HepG2 (cell line): ENCODE results near the gene NOTUM. TPM values are rescaled to one million over a fixed set of nuclear protein-coding genes. Genes with fewer than 3 reads are reported as not detected.
A peak's percentile ranks its signal among the peaks of the same experiment; 100 is the strongest.

ENCODE experiments used
- KDM1A ChIP-seq: IDR thresholded peaks from 2 replicates; pipeline ENCODE4 v1.6.1; 2016; ENCODE audit warnings: missing compliant biosample characterization
- MTF1 ChIP-seq: sonication (generic); formaldehyde crosslinking; IDR thresholded peaks from 2 replicates; pipeline ENCODE4 v1.5.0; 2020; ENCODE audit warnings: missing genetic modification reagents
- SATB2 ChIP-seq: sonication (generic); formaldehyde crosslinking; IDR thresholded peaks from 2 replicates; pipeline ENCODE4 v1.5.0; 2020; ENCODE audit warnings: missing genetic modification reagents
- SOX13 ChIP-seq, 3 experiments: fragments of 450-650 bp in 1 of 3; sonication (generic) in 1 of 3; formaldehyde crosslinking in 1 of 3; IDR thresholded peaks in 2 of 3; conservative IDR thresholded peaks in 1 of 3; 2 replicates each; pipeline versions ENCODE4 v1.5.0 to v1.6.1; 2016 to 2020; ENCODE audit warnings: antibody characterized with exemption in 1 of 3, mild to moderate bottlenecking in 1 of 3, missing compliant biosample characterization in 1 of 3, missing genetic modification reagents in 1 of 3, moderate library complexity in 1 of 3
- TBL1XR1 ChIP-seq: fragments of 150-350 bp; IDR thresholded peaks from 2 replicates; pipeline ENCODE4 v1.6.1; 2014; ENCODE audit warnings: borderline replicate concordance, low read length; ENCODE audit not compliant: partially characterized antibody
- TOPORS ChIP-seq: sonication (generic); formaldehyde crosslinking; IDR thresholded peaks from 2 replicates; pipeline ENCODE4 v1.8.0; 2023; ENCODE audit warnings: mild to moderate bottlenecking, missing genetic modification reagents
- ZFP41 ChIP-seq: sonication (generic); formaldehyde crosslinking; IDR thresholded peaks from 2 replicates; pipeline ENCODE4 v1.4.0; 2020; ENCODE audit warnings: mild to moderate bottlenecking, missing genetic modification reagents, borderline replicate concordance
- ZNF121 ChIP-seq: sonication (generic); formaldehyde crosslinking; IDR thresholded peaks from 2 replicates; pipeline ENCODE4 v1.5.0; 2020; ENCODE audit warnings: mild to moderate bottlenecking, missing genetic modification reagents
- ZNF501 ChIP-seq: sonication (generic); formaldehyde crosslinking; IDR thresholded peaks from 2 replicates; pipeline ENCODE4 v1.5.1; 2020; ENCODE audit warnings: mild to moderate bottlenecking, moderate library complexity, missing genetic modification reagents
- ZNF589 ChIP-seq: sonication (generic); formaldehyde crosslinking; conservative IDR thresholded peaks from 2 replicates; pipeline ENCODE4 v1.8.0; 2022; ENCODE audit warnings: mild to moderate bottlenecking, moderate library complexity, missing genetic modification reagents
- polyA plus RNA-seq, 8 experiments: library from polyadenylated mRNA; depleted of rRNA in 3 of 8; stranded (reverse) in 7 of 8; unstranded in 1 of 8; fragments of >200 nt; fragmentation: Illumina TruSeq in 4 of 8; extraction: Trizol in 4 of 8; gene quantifications; 2 replicates each; pipeline versions ENCODE4 v1.2.1 to v1.2.3, GENCODE V29; 2011 to 2016; ENCODE audit warnings: low read depth in 4 of 8, missing spikeins in 1 of 8, mixed read lengths in 1 of 8; ENCODE audit not compliant: insufficient read depth in 1 of 8
- total RNA-seq, 5 experiments: library from RNA; depleted of rRNA; stranded (reverse); fragments of >200 nt; fragmentation: Illumina TruSeq; extraction: Trizol; gene quantifications; 2 replicates each; pipeline ENCODE4 v1.2.3, GENCODE V29; 2016; ENCODE audit warnings: low read depth in 1 of 5
- TF ChIP-seq, protein P1 (sequence below): sonication (generic); formaldehyde crosslinking; IDR thresholded peaks from 2 replicates; pipeline ENCODE4 v1.5.0; 2020; ENCODE audit warnings: mild to moderate bottlenecking, missing genetic modification reagents, moderate library complexity
- TF ChIP-seq, protein P2 (sequence below): sonication (generic); formaldehyde crosslinking; IDR thresholded peaks from 2 replicates; pipeline ENCODE4 v1.5.0; 2020; ENCODE audit warnings: mild to moderate bottlenecking, missing genetic modification reagents
- TF ChIP-seq, protein P3 (sequence below): sonication (generic); formaldehyde crosslinking; IDR thresholded peaks from 2 replicates; pipeline ENCODE4 v1.8.1; 2023; ENCODE audit warnings: missing genetic modification reagents, mild to moderate bottlenecking, borderline replicate concordance
- TF ChIP-seq, protein P4 (sequence below), 2 experiments: sonication (generic) in 1 of 2; formaldehyde crosslinking in 1 of 2; IDR thresholded peaks; 2 replicates each; pipeline versions ENCODE4 v1.4.0 to v1.6.1; 2016 to 2020; ENCODE audit warnings: borderline replicate concordance in 1 of 2, low read depth in 1 of 2, mild to moderate bottlenecking in 1 of 2, missing genetic modification reagents in 1 of 2

The NOTUM gene
- total and polyA plus RNA-seq, 2 of the 13 experiments (the other 11 are each of a cell fraction or from before 2014, with no cell fraction given): 150 to 160 TPM

DNA sequence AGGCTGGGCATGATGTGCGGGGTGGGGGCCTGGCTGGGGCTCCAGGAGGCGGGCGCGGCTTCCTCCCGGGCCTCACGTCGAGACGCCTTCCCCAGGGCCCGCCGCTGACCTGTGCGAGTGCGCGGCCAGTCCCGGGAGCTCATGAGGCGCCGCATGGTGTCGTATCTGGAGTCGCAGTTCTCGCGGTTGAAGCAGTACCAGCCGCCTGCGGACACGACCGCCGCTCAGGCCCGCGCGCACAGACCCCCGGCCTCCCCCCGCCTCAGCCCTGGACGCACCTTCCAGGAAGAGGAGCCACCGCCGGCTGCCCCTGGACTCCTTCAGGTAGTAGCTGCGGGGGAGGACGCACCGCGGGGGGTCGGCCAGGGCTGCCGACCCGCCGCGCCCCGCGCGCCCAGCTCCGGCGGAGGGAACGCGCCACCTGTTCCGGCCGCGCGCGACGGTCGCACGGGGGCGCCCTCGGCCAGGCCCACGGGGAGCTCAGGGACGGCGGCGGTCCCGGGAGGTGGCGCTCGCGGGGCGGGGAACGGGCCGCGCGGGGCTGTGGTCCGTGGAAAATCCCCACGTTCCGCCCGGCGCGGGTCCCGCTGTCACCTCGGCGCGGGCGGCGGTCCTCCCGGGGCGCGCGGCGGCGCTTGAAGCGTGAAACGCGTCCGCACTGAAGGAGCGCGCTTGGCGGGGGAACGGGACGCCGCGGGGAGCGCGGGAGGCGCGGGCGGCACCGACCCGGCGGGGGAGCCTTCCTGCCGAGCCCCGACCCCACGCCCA lies 1.4 kb downstream of the NOTUM start (continued):
- TF ChIP-seq, protein P1, sequence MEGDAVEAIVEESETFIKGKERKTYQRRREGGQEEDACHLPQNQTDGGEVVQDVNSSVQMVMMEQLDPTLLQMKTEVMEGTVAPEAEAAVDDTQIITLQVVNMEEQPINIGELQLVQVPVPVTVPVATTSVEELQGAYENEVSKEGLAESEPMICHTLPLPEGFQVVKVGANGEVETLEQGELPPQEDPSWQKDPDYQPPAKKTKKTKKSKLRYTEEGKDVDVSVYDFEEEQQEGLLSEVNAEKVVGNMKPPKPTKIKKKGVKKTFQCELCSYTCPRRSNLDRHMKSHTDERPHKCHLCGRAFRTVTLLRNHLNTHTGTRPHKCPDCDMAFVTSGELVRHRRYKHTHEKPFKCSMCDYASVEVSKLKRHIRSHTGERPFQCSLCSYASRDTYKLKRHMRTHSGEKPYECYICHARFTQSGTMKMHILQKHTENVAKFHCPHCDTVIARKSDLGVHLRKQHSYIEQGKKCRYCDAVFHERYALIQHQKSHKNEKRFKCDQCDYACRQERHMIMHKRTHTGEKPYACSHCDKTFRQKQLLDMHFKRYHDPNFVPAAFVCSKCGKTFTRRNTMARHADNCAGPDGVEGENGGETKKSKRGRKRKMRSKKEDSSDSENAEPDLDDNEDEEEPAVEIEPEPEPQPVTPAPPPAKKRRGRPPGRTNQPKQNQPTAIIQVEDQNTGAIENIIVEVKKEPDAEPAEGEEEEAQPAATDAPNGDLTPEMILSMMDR (CRISPR knock-in tag): peak; percentile 80
- peak; percentile 83 for TF ChIP-seq TOPORS (CRISPR knock-in tag)
- TF ChIP-seq, protein P2, sequence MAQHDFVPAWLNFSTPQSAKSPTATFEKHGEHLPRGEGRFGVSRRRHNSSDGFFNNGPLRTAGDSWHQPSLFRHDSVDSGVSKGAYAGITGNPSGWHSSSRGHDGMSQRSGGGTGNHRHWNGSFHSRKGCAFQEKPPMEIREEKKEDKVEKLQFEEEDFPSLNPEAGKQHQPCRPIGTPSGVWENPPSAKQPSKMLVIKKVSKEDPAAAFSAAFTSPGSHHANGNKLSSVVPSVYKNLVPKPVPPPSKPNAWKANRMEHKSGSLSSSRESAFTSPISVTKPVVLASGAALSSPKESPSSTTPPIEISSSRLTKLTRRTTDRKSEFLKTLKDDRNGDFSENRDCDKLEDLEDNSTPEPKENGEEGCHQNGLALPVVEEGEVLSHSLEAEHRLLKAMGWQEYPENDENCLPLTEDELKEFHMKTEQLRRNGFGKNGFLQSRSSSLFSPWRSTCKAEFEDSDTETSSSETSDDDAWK (CRISPR knock-in tag): no peak
- TF ChIP-seq, protein P3, sequence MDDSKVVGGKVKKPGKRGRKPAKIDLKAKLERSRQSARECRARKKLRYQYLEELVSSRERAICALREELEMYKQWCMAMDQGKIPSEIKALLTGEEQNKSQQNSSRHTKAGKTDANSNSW (CRISPR knock-in tag): no peak
- TF ChIP-seq SOX13 (IDR thresholded peaks at IDR 0.05): no peak; the same call in 1 of the 2 replicates
- TF ChIP-seq SOX13 (CRISPR knock-in tag; conservative IDR thresholded peaks at IDR 0.05 in 1 of 2, IDR thresholded peaks at IDR 0.05 in 1 of 2): no peak; a peak in 1 of 4 replicates
- TF ChIP-seq ZNF121 (CRISPR knock-in tag): no peak
- TF ChIP-seq ZNF589 (CRISPR knock-in tag): 0 out of 2 replicates have a peak, but pooled peaks have one; percentile 89
- TF ChIP-seq KDM1A (CRISPR knock-in tag): no peak
- TF ChIP-seq, protein P4, sequence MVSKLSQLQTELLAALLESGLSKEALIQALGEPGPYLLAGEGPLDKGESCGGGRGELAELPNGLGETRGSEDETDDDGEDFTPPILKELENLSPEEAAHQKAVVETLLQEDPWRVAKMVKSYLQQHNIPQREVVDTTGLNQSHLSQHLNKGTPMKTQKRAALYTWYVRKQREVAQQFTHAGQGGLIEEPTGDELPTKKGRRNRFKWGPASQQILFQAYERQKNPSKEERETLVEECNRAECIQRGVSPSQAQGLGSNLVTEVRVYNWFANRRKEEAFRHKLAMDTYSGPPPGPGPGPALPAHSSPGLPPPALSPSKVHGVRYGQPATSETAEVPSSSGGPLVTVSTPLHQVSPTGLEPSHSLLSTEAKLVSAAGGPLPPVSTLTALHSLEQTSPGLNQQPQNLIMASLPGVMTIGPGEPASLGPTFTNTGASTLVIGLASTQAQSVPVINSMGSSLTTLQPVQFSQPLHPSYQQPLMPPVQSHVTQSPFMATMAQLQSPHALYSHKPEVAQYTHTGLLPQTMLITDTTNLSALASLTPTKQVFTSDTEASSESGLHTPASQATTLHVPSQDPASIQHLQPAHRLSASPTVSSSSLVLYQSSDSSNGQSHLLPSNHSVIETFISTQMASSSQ (IDR thresholded peaks at IDR 0.05; ENCODE audit: low read depth): no peak
- TF ChIP-seq, protein P4 (CRISPR knock-in tag; IDR thresholded peaks at IDR 0.05; ENCODE audit: borderline replicate concordance): 0 out of 2 replicates have a peak, but pooled peaks have one; percentile 41
- no peak for TF ChIP-seq TBL1XR1
- no peak for TF ChIP-seq SATB2
- TF ChIP-seq MTF1: no peak
- TF ChIP-seq ZFP41 (CRISPR knock-in tag): no peak
- TF ChIP-seq ZNF501 (CRISPR knock-in tag): no peak; the same call in 1 of the 2 replicates
